NCI-H1417 treated with DMSO at 0.1 percent for 48 hours (cell line): ENCODE data around the gene UBE2M.
"Not testable (repeated sequence)": the region's sequence is repeated elsewhere in the genome, so short reads cannot be mapped to it uniquely, and the experiment has no call there.

Experiments
- DNase-seq: peaks from one replicate; lab custom pipeline; 2025; lab: John Stamatoyannopoulos, UW

The UBE2M gene

DNA sequence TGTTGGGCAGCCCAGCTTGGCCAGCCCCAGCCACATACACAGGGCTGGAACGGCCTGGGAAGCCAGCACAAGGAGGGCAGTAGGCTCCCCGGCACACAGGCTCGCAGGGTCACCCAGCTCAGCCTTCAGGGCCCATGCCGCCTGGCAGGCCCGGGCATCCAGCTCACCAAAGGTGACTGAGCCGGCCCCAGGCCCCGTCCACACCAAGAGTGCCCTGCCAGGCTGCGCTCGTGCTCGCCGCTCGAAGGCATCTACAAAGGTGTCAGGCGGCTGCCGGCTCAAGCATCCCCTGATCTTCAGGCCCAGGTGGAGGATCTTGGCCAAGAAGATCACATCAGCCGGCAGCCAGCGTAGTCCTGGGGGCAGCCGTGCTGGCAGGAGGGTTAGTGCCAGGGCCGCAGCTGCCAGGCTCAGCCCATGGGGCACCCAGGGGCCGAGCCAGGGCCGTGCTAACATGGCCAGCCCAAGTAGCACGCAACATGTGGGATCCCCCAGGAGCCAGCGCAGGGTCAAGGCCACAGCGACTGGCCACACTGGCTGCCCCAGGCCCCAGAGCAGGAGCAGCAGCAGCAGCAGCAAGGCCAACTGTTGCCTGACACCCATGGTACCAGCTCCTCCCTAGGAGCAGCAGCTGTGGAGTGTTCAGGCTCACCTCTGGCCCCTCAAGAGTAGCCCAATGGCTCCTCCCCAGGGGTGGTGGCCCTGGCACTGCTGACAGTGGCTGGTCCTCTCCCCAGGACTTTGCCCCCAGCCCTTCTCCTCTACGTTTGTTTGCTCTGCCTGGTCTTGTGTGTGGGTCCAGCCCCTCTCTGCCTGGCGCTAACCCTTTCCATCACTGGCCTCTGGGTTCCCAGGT, 46.8 kb downstream of the UBE2M start, which contains the start of gene SLC27A5:
SLC27A5 (minus strand) TSS at position 640 of the 856 bp plus-strand sequence; CDS start at position 603, 37 bp downstream.
- DNase-seq = no peak

- DNase-seq = no peak
These were observed 48.1 kb downstream of the UBE2M start for GRCh38 chr19:58510084-58510862.

DNA sequence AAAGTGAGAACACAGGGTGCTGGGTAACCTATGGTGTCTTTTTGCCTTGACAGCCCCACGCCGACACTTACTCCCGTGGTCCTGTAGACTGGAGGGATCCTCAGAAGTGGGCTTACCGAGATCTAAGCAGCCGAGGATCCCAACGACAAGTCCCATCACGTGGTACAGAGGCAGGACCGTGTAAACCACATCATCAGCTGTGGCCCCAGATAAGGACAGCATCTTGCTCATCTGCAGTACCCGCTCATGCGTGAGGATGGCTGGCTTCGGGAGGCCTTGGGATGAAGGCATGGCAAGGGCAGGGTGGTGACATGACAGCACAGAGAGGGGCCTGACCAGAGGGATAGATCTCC, 48.7 kb downstream of the UBE2M start:
- DNase-seq = no peak

GRCh38 chr19:58507602-58508223, 50.7 kb downstream of the UBE2M start:
- not testable (repeated sequence) for DNase-seq
